CD4-positive, alpha-beta T cell treated with Interleukin-17A for 1 hour (primary cell): Measurements from ENCODE around the gene CNST.
"Not testable (repeated sequence)": the region's sequence is repeated elsewhere in the genome, so short reads cannot be mapped to it uniquely, and the experiment has no call there.

Experiments
- DNase-seq: peaks from one replicate; pipeline ENCODE4 v3.0.0-alpha.2; 2020

Gene CNST

GRCh38 chr1:246629030-246629429, 62.8 kb downstream of the CNST start:
- DNase-seq = no peak

- no peak for DNase-seq
Observed at GRCh38 chr1:246629976-246630375, 63.7 kb downstream of the CNST start.

GRCh38 chr1:246631426-246631825, 65.2 kb downstream of the CNST start:
- DNase-seq = no peak

GRCh38 chr1:246632281-246633168, 66.3 kb downstream of the CNST start:
- DNase-seq = no peak

- not testable (repeated sequence) for DNase-seq
Observed at GRCh38 chr1:246634659-246635058, 68.4 kb downstream of the CNST start.

- no peak for DNase-seq
Observed at GRCh38 chr1:246638941-246639655, 72.8 kb downstream of the CNST start.

GRCh38 chr1:246639732-246640131, 73.5 kb downstream of the CNST start:
- no peak for DNase-seq

- no peak for DNase-seq
Observed at GRCh38 chr1:246640747-246641146, 74.5 kb downstream of the CNST start.

GRCh38 chr1:246641394-246641793, 75.1 kb downstream of the CNST start:
- DNase-seq = no peak

- DNase-seq = no peak
Observed at GRCh38 chr1:246642719-246643118, 76.5 kb downstream of the CNST start.

- DNase-seq = no peak
Observed at GRCh38 chr1:246647113-246647512, 80.9 kb downstream of the CNST start.

GRCh38 chr1:246647513-246647912, 81.3 kb downstream of the CNST start:
- no peak for DNase-seq

- DNase-seq = no peak
Observed at GRCh38 chr1:246651012-246651695, 84.9 kb downstream of the CNST start.

- DNase-seq = no peak
Observed at GRCh38 chr1:246658567-246658966, 92.3 kb downstream of the CNST start.

GRCh38 chr1:246659594-246660140, 93.4 kb downstream of the CNST start:
- DNase-seq = no peak

GRCh38 chr1:246661451-246661850, 95.2 kb downstream of the CNST start:
- DNase-seq = no peak

- DNase-seq = no peak
Observed at GRCh38 chr1:246667773-246668172, 101.5 kb downstream of the CNST start.

- no peak for DNase-seq
Observed at GRCh38 chr1:246669659-246670058, 103.4 kb downstream of the CNST start.

- DNase-seq = no peak
Observed at GRCh38 chr1:246674049-246674448, 107.8 kb downstream of the CNST start.

- no peak for DNase-seq
Observed at GRCh38 chr1:246677842-246678241, 111.6 kb downstream of the CNST start.

- no peak for DNase-seq
Observed at GRCh38 chr1:246678816-246679793, 112.8 kb downstream of the CNST start.

GRCh38 chr1:246679794-246680177, 113.5 kb downstream of the CNST start:
- no peak for DNase-seq
